GM21390 (cell line): Measurements from ENCODE around the gene PLOD1.

ENCODE experiments used
- ATAC-seq: cut with Tn5 transposase; IDR thresholded peaks from one replicate; pipeline ENCODE4 v1.9.1; 2021; ENCODE audit not compliant: unreplicated experiment

The PLOD1 gene

DNA sequence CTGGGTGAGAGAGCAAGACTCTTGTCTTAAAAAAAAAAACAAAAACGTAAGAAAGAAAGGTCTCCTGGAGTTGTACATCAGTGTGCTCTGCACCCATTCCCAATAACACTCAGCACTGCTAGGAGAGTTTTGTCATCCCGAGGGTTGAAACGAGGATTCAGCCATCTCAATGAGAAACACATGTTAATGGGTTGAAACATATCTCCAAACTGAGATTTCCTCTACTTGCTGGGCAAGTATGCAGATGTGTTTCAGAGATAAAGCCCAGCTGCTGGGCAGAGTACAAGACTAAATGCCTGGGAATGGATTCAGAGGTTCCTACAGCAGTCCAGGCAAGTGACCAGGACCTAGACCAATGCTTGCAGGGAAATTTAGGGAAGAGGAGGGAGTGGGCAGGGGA is 43.1 kb downstream of the PLOD1 start:
- no peak for ATAC-seq

DNA sequence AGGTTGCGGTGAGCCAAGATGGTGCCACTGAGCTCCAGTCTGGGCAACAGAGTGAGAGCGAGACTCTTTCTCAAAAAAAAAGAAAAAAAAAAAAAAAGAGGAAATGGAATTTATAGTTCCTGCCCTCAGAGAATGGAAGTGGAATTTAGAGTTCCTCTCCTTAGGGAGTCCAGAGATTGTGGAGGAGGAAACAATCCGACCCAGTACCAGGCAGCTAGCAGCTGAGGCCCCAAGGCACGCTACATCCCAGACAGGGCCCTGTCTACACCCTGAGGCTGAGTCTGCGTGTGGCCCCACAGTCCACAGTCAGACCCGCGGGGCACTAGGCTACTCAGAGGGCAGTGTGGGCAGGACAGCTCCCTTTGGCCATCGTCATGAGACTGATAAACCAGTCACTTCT is 43.8 kb downstream of the PLOD1 start:
- no peak for ATAC-seq

DNA sequence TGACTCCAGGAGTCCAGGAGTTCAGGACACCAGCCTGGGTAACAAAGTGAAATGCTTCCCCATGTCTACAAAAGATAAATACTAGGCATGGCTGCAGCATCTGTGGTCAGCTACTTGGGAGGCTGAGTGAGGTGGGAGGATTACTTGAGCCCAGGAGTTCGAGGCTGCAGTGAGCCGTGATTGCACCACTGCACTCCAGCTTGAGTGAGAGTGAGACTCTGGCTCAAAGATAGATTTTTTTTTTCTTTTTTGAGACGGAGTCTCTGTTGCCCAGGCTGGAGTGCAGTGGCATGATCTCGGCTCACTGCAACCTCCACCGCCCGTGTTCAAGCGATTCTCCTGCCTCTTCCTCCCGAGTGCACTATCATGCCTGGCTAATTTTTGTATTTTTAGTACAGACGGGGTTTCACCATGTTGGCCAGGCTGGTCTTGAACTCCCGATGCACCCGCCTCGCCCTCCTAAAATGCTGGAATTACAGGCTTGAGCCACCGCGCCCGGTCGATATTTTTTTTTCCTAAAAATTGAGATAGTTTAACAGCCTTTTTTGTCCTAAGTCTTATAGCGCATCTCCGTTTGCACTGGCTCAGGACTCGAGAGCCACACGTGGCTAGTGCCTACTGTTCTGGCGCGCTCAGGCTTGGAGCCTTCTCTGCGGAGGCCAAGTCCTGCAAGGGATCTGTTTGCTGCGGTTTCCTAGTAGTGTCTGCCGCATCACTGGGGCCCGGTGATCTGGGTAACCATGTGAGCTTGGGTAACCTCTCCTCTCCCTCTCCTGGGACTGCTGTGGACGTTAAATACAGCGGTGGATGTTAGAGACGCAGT is 44.7 kb downstream of the PLOD1 start:
- ATAC-seq, result no peak

DNA sequence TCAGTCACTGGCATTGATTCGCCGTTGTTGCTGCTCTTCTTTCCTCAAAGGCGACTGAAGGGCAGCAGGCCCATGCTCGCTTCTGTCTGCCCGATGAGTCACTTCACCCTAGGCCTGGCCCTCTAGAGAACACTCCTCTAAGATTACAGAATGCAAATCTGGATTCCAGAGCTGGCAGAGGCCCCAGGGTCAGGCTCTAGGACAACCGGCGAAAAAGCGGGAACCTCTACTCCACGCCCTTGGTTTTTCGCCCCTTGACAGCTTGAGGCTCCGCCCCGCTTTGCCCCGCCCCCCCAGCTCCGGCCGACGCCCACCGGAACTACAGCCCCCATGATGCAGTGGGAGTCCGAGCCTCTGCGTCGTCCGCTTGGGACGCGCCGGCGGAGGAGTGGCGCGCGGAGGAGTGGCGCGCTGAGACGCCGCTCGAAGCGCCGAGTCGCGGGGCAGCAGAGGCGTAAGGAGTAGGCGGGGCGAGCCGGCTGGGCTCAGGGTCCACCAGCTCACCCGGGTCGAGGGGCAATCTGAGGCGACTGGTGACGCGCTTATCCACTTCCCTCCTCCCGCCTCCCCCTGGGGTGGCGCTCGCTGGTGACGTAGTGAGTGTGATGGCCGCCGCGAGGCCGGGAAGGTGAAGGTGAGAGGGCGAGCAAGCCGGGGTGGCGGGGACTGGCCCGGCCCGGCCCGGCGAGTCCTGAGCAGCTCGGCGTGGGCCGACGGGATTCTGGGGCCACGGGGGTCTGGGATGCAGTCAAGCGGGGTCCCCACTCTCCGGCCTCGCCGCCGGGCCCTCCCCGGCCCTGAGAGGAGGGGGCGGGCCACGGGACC is 45.5 kb downstream of the PLOD1 start, which contains the start of gene MFN2:
TSS of gene MFN2 (plus strand) at position 594 of the 825 bp plus-strand sequence. CDS start 8,725 bp downstream, outside the sequence.
- peak; percentile 89 for ATAC-seq

DNA sequence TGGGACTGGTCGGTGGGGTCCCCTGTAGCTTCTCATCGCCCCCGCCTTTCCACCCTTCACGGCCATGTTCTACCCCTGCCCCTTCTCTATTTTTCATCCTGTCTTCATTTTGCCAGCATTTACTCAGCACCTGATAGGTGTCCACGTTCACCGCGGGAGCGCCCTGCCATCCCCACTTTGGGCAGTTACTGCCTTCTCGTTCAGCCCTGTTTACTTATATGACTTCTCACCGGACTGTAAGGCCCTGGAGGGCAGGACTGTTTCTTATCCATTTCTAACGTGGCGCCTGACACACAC is 46.1 kb downstream of the PLOD1 start:
- ATAC-seq, result no peak

DNA sequence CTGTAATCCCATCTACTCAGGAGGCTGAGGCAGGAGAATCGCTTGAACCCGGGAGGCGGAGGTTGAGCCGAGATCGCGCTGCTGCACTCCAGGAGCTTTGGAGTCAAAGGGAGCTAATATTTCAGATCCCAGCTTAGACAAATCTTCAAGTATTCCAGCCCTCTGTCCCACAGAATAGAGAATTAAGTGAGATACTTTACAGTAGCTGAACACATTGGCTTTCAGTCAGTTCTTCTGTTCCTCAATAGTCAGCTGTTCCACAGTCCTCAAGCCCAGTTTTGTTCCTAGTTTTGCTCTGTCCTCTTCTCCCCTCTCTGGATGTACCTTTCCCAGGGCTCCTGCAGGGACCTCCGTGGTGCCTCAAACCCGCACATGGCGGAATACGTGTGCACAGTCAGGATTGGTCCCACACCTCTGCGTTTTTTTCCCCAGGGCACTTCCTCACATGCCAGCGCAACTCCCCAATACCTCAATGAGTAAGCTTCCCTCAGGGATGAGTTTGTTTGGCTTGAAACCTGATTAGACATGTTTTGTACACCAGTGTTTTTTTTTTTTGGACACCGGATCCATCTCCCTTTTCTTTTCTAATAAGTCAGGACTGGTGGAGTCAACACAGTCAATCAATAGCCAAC is 47.0 kb downstream of the PLOD1 start:
- no peak for ATAC-seq

DNA sequence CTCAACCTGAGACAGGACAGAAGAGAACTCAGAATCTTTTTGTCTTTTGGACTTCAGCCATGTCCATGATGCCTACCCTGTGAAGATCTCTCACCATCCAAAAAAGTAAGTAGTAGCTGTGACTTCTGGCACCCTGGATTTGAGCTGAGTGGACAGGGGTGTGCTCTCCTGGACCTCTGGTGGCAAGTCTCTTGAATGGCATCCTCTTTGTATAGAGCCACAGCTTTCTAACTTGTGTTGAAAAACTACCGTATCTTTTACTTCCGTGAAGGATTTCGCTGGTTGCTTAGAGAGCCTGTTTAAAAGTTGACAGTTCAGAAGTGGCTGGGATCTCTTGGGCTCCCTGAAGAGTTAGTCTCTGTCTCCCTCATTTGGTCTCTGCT is 47.5 kb downstream of the PLOD1 start:
- ATAC-seq, result no peak

DNA sequence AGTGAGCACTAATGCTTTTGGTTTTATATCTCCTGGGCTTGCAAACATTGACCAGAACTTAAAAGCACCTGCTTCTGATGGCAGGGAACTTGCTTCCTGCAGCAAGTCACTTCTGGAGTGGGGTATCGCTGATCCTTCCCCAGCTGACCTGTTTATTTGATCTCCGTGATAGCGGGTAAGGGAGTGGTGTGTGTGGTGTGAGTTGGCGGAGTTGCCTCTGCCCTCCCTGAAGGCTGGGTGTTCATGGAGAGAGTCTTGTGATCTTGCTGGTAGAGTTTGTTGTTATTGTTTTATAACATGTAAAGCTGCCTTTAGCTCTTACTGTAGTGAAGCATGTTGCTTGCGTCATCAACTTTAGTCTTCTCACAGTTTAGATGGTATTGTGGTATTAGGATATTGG is 49.6 kb downstream of the PLOD1 start:
- no peak for ATAC-seq

DNA sequence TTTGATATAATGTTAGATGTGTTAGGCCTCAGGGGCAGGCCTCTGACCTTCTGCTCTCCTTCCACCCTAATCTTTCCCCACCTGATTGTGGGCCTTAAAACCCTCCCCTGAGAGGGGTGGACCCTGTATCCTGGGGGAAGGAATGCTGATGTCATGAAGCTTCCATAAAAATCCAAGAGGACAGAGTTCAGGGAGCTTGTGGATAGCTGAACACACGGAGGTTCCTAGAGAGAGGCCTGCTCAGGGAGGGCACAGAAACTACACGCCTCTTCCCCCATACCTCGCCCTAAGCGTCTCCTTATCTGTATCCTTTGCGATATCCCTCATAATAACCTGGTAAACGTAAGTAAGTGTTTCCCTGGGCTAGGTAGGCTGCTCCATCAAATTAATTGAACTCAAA is 50.1 kb downstream of the PLOD1 start:
- no peak for ATAC-seq

DNA sequence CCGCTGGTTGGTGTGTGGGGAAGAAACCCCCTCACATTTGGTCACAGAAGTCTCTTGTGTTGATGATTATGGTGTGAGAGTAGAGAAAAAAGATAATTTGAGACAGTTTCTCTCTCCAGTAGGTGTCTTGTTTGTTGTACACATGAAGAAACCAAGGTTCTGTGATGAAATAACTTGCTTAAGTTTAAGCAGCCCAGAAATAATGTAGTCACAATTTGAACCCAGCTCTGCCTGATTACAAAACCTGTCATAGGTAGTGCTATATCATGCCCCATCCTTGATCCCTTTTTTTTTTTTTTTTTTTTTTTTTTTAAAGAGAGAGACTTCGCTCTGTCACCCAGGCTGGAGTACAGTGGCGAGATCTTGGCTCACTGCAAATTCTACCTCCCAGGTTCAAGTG is 50.7 kb downstream of the PLOD1 start:
- no peak for ATAC-seq

DNA sequence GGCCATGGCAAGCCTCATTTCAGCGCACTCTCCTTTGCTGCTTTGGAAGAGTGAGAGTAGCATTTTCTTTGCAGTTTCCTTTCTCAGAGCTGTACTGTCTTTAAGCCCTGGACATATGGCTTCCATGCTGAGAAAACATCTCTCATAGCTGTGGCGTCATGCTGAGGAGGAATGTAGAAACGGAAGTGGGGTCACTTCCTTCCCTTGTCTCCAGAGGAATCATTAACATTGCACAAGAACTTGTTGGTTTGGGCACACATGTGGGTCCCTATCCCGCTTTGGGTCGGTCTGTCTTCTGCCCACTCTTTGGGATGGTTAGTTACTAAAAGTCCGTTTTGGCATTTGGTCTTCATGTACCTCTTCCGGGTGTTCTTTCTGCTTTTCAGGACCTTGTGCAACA is 51.3 kb downstream of the PLOD1 start:
- no peak for ATAC-seq

DNA sequence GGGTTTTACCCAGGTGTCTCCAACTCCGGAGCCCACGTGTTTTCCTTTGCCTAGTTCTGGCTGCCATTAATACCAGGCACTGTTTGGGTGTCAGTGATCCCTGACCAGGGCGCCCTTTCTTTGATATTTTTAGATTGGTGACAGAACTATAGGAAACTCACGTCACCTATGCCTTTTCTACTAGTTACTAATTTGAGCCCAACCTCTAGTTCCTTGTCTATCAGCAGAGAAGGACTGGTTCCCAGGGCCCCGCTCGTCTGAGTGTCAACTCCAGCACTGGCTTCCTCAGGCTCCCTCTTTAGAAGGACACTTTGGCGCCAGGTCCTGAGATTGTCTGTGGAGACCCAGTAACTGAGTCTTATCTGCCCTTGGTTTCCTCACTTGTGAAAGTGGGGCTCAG is 55.2 kb downstream of the PLOD1 start:
- no peak for ATAC-seq

DNA sequence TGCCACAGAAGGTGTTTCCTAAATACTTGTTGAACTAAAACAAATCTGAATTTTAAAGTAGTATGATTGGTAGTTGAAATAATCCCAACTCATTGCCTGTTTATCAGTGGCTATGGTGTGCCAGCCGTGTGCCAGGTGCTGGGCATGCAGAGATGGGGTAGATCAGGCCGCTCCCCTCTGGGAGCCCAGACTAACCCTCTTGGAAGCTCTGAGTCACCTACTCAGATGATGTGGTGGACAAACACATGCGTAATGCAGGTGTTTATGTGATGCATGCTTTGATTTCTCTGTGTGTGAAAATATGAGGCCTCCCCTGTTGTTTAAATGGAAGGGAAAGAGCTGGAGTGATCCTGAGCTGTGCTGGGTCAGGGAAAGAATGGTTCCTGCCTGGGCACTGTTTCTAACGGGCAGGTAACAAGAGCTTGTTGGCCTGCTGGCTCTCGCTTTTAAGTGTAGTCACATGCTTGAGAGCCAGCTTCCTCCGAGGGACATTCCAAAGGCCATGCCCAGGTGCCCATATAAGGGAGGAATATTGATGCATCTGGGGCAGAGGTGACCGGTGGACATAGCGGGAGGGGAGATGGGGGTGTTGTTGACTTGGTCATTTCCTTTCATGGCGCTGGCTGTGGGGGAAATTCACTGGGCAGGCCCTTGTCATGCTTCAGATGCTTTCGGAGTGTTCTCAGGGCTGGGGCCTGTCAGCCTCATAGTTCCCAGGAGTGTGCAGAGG is 56.0 kb downstream of the PLOD1 start:
- no peak for ATAC-seq

DNA sequence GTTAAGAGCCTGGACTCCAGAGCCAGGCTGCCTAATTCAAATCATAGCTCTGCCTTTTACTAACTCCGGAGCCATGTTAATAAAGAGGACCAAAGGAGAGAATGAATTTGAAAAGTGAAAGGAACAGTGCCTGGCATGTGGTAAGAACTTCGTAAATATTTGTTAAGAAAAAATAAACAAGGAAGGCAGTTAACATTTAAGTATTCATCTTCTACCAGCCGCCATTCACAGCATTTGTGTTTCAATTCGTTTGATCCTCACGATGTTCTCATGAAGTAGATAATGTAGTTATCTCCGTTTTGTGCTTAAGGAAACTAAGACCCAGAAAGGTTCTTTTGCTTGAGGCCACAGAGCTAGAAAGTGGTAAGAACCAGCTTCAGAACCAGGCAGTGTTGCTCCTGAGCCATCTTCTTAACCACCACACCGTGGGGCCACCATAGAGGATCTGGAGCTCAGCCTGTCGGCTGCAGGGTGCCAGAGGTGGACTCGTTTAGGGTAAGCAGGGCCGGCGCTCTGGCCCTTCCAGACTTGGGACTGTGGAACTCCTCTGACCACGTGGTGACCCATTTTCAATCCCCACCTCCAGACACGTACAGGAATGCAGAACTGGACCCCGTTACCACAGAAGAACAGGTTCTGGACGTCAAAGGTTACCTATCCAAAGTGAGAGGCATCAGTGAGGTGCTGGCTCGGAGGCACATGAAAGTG is 57.6 kb downstream of the PLOD1 start:
- no peak for ATAC-seq

DNA sequence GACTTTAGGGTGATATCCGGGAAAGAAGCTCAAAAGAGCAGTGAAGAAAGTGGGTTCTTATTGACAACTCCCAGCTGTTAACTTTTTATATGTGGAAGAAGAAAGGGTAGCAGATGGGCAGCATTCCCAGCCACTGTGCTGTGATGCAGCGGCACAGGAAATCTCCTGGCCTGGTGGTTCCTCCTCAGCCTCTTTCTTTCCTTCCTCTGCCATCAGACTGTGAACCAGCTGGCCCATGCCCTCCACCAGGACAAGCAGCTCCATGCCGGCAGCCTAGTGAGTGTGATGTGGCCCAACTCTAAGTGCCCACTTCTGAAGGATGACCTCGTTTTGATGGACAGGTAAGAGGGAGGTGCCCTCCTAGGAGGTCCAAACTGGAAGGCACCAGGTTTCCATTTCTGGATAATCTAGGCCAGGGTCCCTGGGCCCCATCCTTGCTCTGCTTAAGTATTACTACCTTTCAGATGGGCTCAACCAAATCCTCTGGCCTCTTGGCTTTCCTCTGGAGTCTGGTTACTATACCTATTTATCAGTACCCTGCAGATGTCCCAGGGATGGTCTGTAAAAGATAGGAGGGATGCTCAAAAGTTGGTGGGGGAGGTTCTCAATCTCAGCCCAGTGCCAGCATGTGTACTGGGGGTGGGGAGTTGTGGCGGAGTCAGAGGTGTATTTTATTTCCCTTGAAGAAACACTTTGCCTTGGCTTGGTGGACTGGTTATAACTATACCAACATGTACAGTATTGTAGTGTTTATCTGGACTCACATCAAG is 62.7 kb downstream of the PLOD1 start:
- no peak for ATAC-seq

DNA sequence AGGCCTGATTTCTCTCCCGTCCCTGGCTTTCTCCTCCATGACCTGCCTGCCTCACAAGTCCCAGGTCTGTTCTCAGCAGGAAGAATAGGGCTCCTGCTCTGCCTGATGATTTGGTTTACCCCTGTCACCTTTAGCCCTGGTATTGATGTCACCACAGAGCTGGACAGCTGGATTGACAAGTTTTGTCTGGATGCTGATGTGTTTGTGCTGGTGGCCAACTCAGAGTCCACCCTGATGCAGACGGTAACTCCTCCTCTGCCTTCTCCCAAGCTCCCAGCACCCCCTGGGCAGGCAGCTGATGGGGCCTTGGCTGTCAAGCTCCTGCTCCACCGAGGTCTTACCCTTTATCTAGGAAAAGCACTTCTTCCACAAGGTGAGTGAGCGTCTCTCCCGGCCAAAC is 64.1 kb downstream of the PLOD1 start:
- no peak for ATAC-seq

DNA sequence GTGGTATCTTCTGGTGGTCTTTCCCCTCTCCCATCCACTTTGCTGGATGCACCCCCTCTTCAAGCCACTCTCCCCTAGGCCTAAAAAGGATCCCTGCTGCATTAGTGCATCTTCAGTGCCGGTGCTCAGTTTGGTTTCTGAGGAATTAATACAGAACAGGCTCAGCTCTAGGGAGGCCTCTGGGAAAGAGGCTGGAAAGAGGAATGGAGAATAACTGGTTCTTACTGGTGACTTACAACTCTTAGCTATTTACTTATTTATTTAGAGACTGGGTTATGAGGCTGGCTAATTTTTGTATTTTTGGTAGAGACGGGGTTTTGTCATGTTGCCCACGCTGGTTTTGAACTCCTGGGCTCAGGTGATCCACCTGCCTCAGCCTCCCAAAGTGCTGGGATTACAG is 64.7 kb downstream of the PLOD1 start:
- no peak for ATAC-seq

DNA sequence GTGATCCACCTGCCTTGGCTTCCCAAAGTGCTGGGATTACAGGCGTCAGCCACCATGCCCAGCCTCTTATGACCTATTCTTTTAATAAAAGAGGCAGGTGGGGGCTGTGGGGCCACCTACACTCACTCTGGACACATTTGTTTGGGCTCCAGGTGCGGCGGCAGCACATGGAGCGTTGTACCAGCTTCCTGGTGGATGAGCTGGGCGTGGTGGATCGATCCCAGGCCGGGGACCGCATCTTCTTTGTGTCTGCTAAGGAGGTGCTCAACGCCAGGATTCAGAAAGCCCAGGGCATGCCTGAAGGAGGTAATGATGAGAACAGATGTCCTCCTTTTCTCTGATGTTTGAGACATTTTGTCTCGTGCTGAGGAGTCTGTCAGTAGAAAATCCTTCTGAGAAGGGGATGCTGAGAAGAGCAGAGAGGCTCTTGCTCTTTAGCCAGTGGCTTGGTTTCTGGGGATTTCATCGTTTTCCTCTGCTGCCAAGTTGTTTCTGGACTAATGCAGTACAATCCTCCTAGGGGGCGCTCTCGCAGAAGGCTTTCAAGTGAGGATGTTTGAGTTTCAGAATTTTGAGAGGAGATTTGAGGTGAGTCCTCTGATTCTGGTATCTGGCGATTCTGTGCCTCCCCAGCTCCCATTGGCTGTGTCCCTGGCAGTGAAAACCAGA is 66.9 kb downstream of the PLOD1 start:
- no peak for ATAC-seq

DNA sequence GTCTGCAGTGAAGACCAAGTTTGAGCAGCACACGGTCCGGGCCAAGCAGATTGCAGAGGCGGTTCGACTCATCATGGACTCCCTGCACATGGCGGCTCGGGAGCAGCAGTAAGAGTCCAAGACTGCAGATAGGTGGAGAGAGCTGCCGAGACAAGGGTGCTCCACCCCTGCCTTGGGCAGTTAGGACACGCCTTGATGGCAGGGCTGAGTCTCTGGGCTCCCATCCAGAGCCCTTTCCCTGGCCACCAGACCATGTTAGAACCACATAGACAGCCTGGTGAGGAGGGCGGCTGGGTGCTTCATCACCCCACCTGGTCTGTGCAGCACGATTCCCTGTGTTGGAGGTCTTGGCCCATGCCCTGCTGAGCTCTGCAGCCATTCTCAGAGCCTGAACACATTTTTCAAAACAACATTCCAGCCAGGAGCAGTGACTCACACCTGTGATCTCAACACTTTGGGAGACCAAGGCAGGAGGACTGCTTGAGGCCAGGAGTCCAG is 67.5 kb downstream of the PLOD1 start:
- no peak for ATAC-seq
